Stimulated activated CD4-positive, alpha-beta T cell treated with anti-CD3 and anti-CD28 coated beads, Interleukin-12 subunit alpha, Interleukin-12 subunit beta, amount 100 ng/mL, for 24 hours (primary cell): Measurements from ENCODE around the gene FIGNL2.

Experiments used
- DNase-seq, 2 experiments: peaks; one replicate each; pipeline ENCODE4 v3.0.0-alpha.2; 2020; ENCODE audit warnings: low read depth in 2 of 2

FIGNL2 gene

DNA sequence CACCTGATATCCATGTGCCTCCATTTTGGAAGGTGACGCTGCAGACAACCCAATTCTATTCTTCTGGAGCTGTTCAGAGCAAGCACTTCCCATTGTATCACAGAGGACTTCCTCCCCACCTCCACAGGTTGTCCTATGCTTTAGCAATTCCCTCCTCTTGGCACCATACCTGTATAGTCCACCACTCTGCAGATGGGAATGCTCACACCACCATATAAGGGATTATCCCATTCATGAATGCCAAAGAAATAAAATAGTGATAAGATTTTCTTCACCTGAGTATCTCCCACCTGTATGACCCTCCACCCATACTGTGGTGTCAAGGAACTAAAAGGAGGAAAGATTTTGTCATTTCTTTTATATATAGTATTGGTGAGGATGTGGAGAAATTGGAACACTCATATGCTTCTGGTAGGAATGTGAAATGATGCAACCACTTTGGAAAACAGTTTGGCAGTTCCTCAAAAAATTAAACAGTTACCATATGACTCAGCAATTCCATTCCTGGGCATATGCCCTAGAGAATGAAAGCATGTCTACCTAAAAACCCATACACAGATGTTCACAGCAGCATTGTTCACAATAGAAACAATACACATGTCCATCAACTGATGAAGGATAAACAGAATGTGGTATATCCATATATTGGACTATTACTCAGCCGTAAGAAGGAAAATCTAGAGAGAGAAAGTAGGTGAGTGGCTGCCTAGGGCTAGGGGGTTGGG is 75.2 kb downstream of the FIGNL2 start:
- DNase-seq: no peak

DNA sequence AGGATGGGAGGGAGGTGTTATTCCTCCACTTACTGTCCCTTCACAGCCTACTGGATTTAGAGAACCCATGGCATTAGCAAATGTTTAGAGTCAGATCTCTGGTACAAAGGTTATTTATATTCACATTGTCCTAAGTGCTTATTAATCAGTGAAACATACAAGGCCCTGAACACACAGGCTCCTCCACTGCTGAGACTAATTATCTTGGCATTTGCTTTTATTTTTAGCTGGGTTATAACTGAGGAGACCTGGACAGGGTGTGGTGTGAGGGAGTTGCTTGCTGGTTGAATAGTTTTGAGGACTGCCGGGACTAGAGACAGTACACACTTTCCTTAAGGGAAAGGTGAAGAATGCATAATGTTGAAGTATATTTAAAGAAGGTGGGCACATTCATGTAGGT is 77.5 kb downstream of the FIGNL2 start:
- DNase-seq: no peak
